ENCODE results near the gene PTPRG.
A peak's percentile ranks its signal among the peaks of the same experiment; 100 is the strongest.
"Not testable (repeated sequence)": the region's sequence is repeated elsewhere in the genome, so short reads cannot be mapped to it uniquely, and the experiment has no call there.

Gene PTPRG

DNA sequence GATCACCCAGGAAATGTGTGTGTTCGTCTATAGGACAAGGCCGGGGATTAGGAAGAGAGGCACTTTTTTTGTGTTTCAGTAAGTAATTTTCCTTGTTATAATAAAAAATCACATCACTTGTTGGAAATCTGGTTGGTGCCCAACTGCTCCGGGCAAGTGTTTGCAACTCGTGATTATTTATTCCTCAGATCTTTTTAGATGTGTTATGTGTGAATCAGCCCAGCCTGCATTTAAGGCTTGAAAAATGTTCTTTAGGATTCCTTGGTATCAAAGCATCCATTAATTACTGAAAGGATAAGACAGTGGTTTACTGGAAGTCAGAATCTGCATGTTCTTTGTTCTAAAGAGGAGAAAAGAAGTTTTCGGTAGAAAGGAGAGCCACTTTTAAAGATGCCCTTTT lies 466.4 kb downstream of the PTPRG start:
- Histone ChIP-seq H3K9me3 (ENCODE audit: control insufficient read depth, insufficient read depth, low read depth, low read length) (no peaks in the 10 kb centered on the region), H3K27me3 (ENCODE audit: control insufficient read depth, insufficient read depth, low read length) (no peaks in the 10 kb centered on the region), H3K27ac (ENCODE audit: low read depth, low read length) (no peak overlapping the region), H3K4me1 (ENCODE audit: control insufficient read depth, insufficient read depth, low read length) (0 out of 2 replicates have a peak, but pooled peaks cover 5% of the 10 kb centered on the region), H3K9ac (ENCODE audit: low read length) (no peak overlapping the region), H3K36me3 (ENCODE audit: control insufficient read depth, insufficient read depth, low read length) (no peaks in the 10 kb centered on the region), H3K4me3 (ENCODE audit: low read depth, low read length) (no peak overlapping the region)

DNA sequence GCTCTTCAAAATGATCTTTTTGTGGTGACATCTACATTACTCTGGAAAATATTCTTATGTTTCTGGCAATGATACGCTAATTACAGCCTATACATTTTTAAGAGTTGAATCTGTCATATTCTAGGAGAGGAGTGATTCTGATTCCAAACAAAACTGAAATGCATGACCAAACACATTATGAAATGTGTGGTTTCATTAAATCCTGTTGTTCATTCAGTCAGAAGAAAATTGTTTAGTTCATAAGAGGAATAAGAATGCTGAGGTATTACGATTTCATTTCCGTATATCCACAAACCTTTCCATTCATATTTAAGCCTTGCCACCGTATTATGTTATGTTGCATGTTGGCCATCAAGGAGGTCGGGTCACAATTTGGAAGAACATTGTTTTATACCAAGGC lies 466.9 kb downstream of the PTPRG start:
- no peaks in the 10 kb centered on the region for H3K36me3 ChIP-seq (ENCODE audit: control insufficient read depth, insufficient read depth, low read length)
- H3K27me3 ChIP-seq (ENCODE audit: control insufficient read depth, insufficient read depth, low read length), result no peaks in the 10 kb centered on the region
- H3K4me1 ChIP-seq (ENCODE audit: control insufficient read depth, insufficient read depth, low read length), result 0 out of 2 replicates have a peak, but pooled peaks cover 1% of the 10 kb centered on the region
- no peaks in the 10 kb centered on the region for H3K9me3 ChIP-seq (ENCODE audit: control insufficient read depth, insufficient read depth, low read depth, low read length)
- H3K9ac ChIP-seq (ENCODE audit: low read length), result no peak overlapping the region
- H3K4me3 ChIP-seq (ENCODE audit: low read depth, low read length), result no peak overlapping the region
- H3K27ac ChIP-seq (ENCODE audit: low read depth, low read length), result no peak overlapping the region

GRCh38 chr3:62032738-62033137 lies 471.4 kb downstream of the PTPRG start:
- no peak overlapping the region for H3K27ac ChIP-seq (ENCODE audit: low read depth, low read length)

DNA sequence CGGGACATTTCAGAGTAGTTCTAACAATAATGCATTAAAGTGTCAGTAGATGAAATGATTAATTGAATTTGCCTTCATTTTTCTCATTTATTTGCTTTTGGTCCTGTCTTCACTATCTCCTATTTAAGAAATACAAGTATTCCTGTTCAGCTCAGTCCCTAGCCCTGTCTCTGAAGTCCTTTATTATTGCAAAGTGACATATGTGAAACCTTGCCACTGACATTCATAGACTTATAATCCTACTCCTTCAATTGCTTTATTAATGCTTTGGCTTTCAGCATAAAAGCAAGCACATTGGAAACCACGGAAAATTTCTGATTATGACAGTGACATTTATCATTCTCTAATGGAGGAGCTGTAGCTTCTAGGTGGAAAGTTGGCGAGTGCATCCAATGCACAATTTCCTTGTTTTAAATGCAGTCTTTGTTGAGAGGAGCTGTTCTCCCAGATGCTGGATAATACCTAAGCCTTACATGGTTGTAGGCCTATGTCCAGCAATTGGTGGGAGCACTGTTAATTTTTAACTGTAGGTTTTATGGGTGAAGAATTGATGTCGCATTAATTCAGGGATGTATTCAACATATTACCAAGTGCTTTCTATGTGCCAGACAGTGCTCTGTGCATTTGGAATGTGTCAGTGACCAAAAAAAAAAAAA lies 474.2 kb downstream of the PTPRG start:
- no peaks in the 10 kb centered on the region for H3K4me1 ChIP-seq (ENCODE audit: control insufficient read depth, insufficient read depth, low read length)
- no peaks in the 10 kb centered on the region for H3K9me3 ChIP-seq (ENCODE audit: control insufficient read depth, insufficient read depth, low read depth, low read length)
- H3K27me3 ChIP-seq (ENCODE audit: control insufficient read depth, insufficient read depth, low read length), result no peaks in the 10 kb centered on the region
- H3K27ac ChIP-seq (ENCODE audit: low read depth, low read length), result no peak overlapping the region
- no peaks in the 10 kb centered on the region for H3K36me3 ChIP-seq (ENCODE audit: control insufficient read depth, insufficient read depth, low read length)
- no peak overlapping the region for H3K9ac ChIP-seq (ENCODE audit: low read length)
- no peak overlapping the region for H3K4me3 ChIP-seq (ENCODE audit: low read depth, low read length)

More at GRCh38 chr3:62032738-62033137, 471.4 kb downstream of the PTPRG start:
- no peak overlapping the region for H3K4me3 ChIP-seq (ENCODE audit: low read depth, low read length)
- H3K27me3 ChIP-seq (ENCODE audit: control insufficient read depth, insufficient read depth, low read length), result no peaks in the 10 kb centered on the region
- H3K36me3 ChIP-seq (ENCODE audit: control insufficient read depth, insufficient read depth, low read length), result no peaks in the 10 kb centered on the region
- H3K9ac ChIP-seq (ENCODE audit: low read length), result no peak overlapping the region
- no peaks in the 10 kb centered on the region for H3K4me1 ChIP-seq (ENCODE audit: control insufficient read depth, insufficient read depth, low read length)
- no peaks in the 10 kb centered on the region for H3K9me3 ChIP-seq (ENCODE audit: control insufficient read depth, insufficient read depth, low read depth, low read length)

DNA sequence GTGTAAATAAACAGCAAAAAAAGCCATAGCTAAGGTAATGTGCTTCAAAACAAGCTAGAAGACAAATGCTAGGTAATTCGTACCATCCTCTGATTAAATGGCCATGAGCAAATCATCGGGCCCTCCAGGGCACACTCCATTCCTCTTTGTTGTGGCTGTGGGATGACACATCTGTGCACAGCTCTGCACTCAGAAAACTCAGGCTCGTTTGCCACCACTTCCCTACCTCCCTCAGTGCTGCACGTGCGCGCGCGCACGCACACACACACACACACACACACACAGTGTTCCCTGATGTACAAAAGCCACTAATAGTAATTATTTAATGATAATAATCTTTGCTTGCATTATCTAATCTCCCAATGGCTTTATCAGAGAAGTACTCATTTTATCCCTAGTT lies 475.4 kb downstream of the PTPRG start:
- Histone ChIP-seq H3K4me3 (ENCODE audit: low read depth, low read length) (no peak overlapping the region), H3K27ac (ENCODE audit: low read depth, low read length) (no peak overlapping the region), H3K27me3 (ENCODE audit: control insufficient read depth, insufficient read depth, low read length) (no peaks in the 10 kb centered on the region), H3K9ac (ENCODE audit: low read length) (no peak overlapping the region), H3K4me1 (ENCODE audit: control insufficient read depth, insufficient read depth, low read length) (0 out of 2 replicates have a peak, but pooled peaks cover 4% of the 10 kb centered on the region), H3K9me3 (ENCODE audit: control insufficient read depth, insufficient read depth, low read depth, low read length) (no peaks in the 10 kb centered on the region), H3K36me3 (ENCODE audit: control insufficient read depth, insufficient read depth, low read length) (no peaks in the 10 kb centered on the region)

GRCh38 chr3:62038798-62039197 lies 477.4 kb downstream of the PTPRG start:
- H3K4me1 ChIP-seq (ENCODE audit: control insufficient read depth, insufficient read depth, low read length); H3K36me3 ChIP-seq (ENCODE audit: control insufficient read depth, insufficient read depth, low read length); H3K4me3 ChIP-seq (ENCODE audit: low read depth, low read length); H3K27ac ChIP-seq (ENCODE audit: low read depth, low read length); H3K9me3 ChIP-seq (ENCODE audit: control insufficient read depth, insufficient read depth, low read depth, low read length); H3K27me3 ChIP-seq (ENCODE audit: control insufficient read depth, insufficient read depth, low read length); H3K9ac ChIP-seq (ENCODE audit: low read length): not testable (repeated sequence)

DNA sequence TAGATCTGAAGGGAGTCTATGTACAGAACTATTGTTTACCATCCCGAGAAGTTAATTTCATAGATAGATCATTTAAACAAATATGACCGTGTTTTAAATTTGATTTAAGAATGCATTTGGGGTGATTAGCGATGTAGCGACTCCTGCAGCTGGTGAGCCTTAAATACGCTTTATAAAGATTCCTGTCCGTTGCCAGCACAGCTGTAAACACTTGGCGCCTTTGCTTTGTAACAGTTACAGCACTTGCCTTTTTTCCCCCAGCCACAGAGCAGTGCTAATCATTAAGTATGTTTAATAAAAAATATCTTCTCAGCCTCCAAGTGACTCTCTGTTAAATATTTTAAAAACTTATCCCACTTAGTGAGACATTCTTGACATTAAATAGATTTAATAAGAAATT lies 478.2 kb downstream of the PTPRG start:
- no peak overlapping the region for H3K4me3 ChIP-seq (ENCODE audit: low read depth, low read length)
- H3K27me3 ChIP-seq (ENCODE audit: control insufficient read depth, insufficient read depth, low read length), result no peaks in the 10 kb centered on the region
- H3K36me3 ChIP-seq (ENCODE audit: control insufficient read depth, insufficient read depth, low read length), result no peaks in the 10 kb centered on the region
- no peaks in the 10 kb centered on the region for H3K9me3 ChIP-seq (ENCODE audit: control insufficient read depth, insufficient read depth, low read depth, low read length)
- H3K9ac ChIP-seq (ENCODE audit: low read length), result no peak overlapping the region
- H3K27ac ChIP-seq (ENCODE audit: low read depth, low read length), result no peak overlapping the region
- H3K4me1 ChIP-seq (ENCODE audit: control insufficient read depth, insufficient read depth, low read length), result peaks cover 10% of the 10 kb centered on the region

DNA sequence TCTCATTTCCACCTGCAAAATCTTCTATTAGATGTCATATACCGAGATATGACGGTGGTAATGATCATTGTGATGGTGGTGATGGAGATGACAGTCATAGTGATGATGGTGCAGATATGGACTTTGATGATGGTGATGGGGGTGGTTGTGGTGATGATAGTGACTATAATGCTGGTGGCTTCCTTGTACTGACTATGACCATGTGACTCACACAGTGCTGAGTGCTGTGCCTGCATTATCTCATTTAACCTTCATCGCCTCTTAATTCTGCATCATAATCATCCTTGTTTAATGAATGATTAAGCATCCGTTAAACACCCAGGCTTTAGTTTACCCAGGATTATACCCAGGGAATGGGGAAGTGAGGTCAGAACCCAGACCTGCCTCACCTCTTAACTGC lies 480.3 kb downstream of the PTPRG start:
- no peak overlapping the region for H3K9ac ChIP-seq (ENCODE audit: low read length)
- no peak overlapping the region for H3K4me3 ChIP-seq (ENCODE audit: low read depth, low read length)
- no peaks in the 10 kb centered on the region for H3K27me3 ChIP-seq (ENCODE audit: control insufficient read depth, insufficient read depth, low read length)
- H3K4me1 ChIP-seq (ENCODE audit: control insufficient read depth, insufficient read depth, low read length), result peaks cover 28% of the 10 kb centered on the region
- H3K9me3 ChIP-seq (ENCODE audit: control insufficient read depth, insufficient read depth, low read depth, low read length), result no peaks in the 10 kb centered on the region
- H3K27ac ChIP-seq (ENCODE audit: low read depth, low read length), result no peak overlapping the region
- H3K36me3 ChIP-seq (ENCODE audit: control insufficient read depth, insufficient read depth, low read length), result no peaks in the 10 kb centered on the region

DNA sequence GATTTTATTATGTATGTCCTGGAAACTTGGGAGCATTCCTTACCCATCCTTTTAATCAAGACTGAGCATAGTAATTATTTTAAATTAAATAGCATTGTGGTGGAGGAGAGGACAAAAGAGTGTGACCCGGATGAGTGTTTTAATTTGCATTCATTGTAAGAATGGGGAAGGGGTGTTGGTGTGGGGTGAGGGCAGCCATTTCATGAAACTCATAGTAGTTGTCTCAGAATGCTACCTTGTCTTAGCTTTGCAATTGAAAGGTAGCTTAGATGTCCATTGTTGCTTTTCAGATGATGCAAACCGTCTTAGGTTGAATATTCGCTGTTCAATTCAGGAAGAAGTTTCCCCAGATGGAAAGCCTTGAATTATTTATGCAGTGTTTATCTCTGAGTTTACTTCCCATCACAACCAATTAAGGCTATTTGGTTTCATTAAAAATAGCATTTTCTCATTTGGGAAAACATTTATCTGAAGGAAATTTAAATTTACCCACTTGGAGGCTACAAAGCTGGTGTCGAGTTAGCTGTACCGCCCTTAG lies 483.6 kb downstream of the PTPRG start:
- H3K4me1 ChIP-seq (ENCODE audit: control insufficient read depth, insufficient read depth, low read length), result peaks cover 42% of the 10 kb centered on the region
- no peaks in the 10 kb centered on the region for H3K36me3 ChIP-seq (ENCODE audit: control insufficient read depth, insufficient read depth, low read length)
- H3K27ac ChIP-seq (ENCODE audit: low read depth, low read length), result peak overlapping the region; percentile 29; the same call in 1 of the 2 replicates

DNA sequence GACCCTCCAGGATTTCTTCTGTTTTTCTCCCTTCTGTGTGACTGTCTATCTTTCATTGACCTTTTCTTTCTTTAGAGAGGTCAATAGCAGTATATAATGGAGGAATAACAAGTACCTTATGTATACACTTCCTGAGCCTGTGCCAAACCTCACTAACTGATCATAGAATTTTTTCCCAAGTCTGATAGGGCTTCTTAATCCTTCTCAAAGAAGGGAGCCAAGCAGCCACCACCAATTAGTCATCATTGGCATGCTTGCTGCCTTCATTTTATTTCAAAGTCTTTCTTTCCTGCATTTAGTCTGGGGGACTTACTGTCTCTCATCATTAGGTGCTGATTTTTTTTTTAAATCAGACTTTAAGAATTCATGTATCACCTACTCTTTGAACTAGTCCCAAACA lies 485.0 kb downstream of the PTPRG start:
- Histone ChIP-seq H3K4me3 (ENCODE audit: low read depth, low read length) (no peak overlapping the region), H3K27ac (ENCODE audit: low read depth, low read length) (no peak overlapping the region), H3K36me3 (ENCODE audit: control insufficient read depth, insufficient read depth, low read length) (no peaks in the 10 kb centered on the region), H3K9me3 (ENCODE audit: control insufficient read depth, insufficient read depth, low read depth, low read length) (no peaks in the 10 kb centered on the region), H3K4me1 (ENCODE audit: control insufficient read depth, insufficient read depth, low read length) (peaks cover 41% of the 10 kb centered on the region), H3K9ac (ENCODE audit: low read length) (no peak overlapping the region), H3K27me3 (ENCODE audit: control insufficient read depth, insufficient read depth, low read length) (no peaks in the 10 kb centered on the region)

More for the DNA sequence above, 483.6 kb downstream of the PTPRG start:
- Histone ChIP-seq H3K27me3 (ENCODE audit: control insufficient read depth, insufficient read depth, low read length) (no peaks in the 10 kb centered on the region), H3K9me3 (ENCODE audit: control insufficient read depth, insufficient read depth, low read depth, low read length) (no peaks in the 10 kb centered on the region), H3K9ac (ENCODE audit: low read length) (no peak overlapping the region), H3K4me3 (ENCODE audit: low read depth, low read length) (no peak overlapping the region)

- Histone ChIP-seq H3K4me1 (ENCODE audit: control insufficient read depth, insufficient read depth, low read length) (peaks cover 34% of the 10 kb centered on the region), H3K36me3 (ENCODE audit: control insufficient read depth, insufficient read depth, low read length) (no peaks in the 10 kb centered on the region), H3K4me3 (ENCODE audit: low read depth, low read length) (no peak overlapping the region), H3K27ac (ENCODE audit: low read depth, low read length) (no peak overlapping the region), H3K27me3 (ENCODE audit: control insufficient read depth, insufficient read depth, low read length) (no peaks in the 10 kb centered on the region), H3K9ac (ENCODE audit: low read length) (no peak overlapping the region), H3K9me3 (ENCODE audit: control insufficient read depth, insufficient read depth, low read depth, low read length) (no peaks in the 10 kb centered on the region)
Observed at GRCh38 chr3:62048577-62048976, 487.2 kb downstream of the PTPRG start.

All from HUES6 (cell line).